Transverse colon (tissue), 4 donors: Measurements from ENCODE around the gene ASAP3.

Experiments used
- EP300 ChIP-seq: sonication (generic); formaldehyde crosslinking; IDR thresholded peaks from one replicate; pipeline ENCODE4 v1.6.1; 2017; ENCODE audit warnings: antibody characterized with exemption, low read depth
- POLR2AphosphoS5 ChIP-seq, 3 donors: sonication (generic); formaldehyde crosslinking; IDR thresholded peaks; one replicate each; pipeline ENCODE4 v1.6.1; 2016; ENCODE audit warnings: antibody characterized with exemption in 3 of 3
- TF ChIP-seq, protein P1 (sequence below), 5 experiments: fragments of 200-600 bp in 3 of 5; fragments of 450-650 bp in 2 of 5; sonication (generic) in 3 of 5; IDR thresholded peaks; 1 replicate in 2 of 5; 2 replicates in 3 of 5; pipeline ENCODE4 v1.5.1; 2016 to 2017; ENCODE audit warnings: antibody characterized with exemption in 5 of 5, inconsistent platforms in 3 of 5, mild to moderate bottlenecking in 2 of 5, moderate library complexity in 1 of 5

DNA sequence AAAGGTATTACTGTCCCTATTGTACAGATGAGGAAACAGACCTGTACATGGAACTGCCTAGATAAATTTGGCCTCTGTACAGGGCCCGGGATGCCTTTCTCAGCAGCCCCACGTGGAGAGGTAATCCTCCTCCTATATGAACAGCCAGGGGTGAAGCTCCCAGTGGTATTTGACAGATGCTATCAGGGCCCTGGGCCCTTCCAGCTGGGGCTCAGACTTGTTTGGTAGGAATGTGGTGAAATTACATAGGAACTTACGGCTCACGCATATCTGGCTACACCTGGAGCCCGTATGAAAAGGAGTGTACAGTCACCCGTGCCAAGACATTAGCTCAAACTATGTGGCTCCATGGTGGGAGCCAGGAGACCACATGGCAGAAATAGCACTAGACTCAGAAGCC lies 34.7 kb downstream of the ASAP3 start:
- TF ChIP-seq, protein P1, sequence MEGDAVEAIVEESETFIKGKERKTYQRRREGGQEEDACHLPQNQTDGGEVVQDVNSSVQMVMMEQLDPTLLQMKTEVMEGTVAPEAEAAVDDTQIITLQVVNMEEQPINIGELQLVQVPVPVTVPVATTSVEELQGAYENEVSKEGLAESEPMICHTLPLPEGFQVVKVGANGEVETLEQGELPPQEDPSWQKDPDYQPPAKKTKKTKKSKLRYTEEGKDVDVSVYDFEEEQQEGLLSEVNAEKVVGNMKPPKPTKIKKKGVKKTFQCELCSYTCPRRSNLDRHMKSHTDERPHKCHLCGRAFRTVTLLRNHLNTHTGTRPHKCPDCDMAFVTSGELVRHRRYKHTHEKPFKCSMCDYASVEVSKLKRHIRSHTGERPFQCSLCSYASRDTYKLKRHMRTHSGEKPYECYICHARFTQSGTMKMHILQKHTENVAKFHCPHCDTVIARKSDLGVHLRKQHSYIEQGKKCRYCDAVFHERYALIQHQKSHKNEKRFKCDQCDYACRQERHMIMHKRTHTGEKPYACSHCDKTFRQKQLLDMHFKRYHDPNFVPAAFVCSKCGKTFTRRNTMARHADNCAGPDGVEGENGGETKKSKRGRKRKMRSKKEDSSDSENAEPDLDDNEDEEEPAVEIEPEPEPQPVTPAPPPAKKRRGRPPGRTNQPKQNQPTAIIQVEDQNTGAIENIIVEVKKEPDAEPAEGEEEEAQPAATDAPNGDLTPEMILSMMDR (IDR thresholded peaks at IDR 0.05) = no peak
- TF ChIP-seq POLR2AphosphoS5 (IDR thresholded peaks at IDR 0.05) (no peak), EP300 (no peak)
